K562 (cell line): ENCODE results near the gene EDEM1. TPM values are rescaled to one million over a fixed set of nuclear protein-coding genes. Genes with fewer than 3 reads are reported as not detected.

Source experiments
- ATAC-seq: fragments of 200-7000 bp; cut with Tn5 transposase; 3 replicates; pipeline ENCODE4 v1.9.1; 2020; ENCODE audit warnings: moderate library complexity
- Bru-seq: library from RNA; stranded (reverse); fragments of 400-500 nt; gene quantifications from one replicate; lab custom pipeline; 2021; lab: Mats Ljungman, UMichigan
- BruChase-seq, 2 experiments: library from RNA; stranded (reverse); fragments of 400-500 nt; gene quantifications; one replicate each; lab custom pipeline; 2021; lab: Mats Ljungman, UMichigan
- BruUV-seq: library from RNA; stranded (reverse); fragments of 400-500 nt; replicated peaks from 2 replicates; lab custom pipeline; 2021; lab: Mats Ljungman, UMichigan
- CTCF ChIA-PET: fragments of 300-600 bp; formaldehyde crosslinking; extraction: SDS; loops from one replicate; lab custom pipeline; 2021; ENCODE audit warnings: low intra/inter-chr PET ratio; lab: Yijun Ruan, JAX
- POLR2A ChIA-PET: fragments of 300-600, 350-650 bp; sonication (Branson Sonifier 250); formaldehyde crosslinking; extraction: SDS; loops from one replicate; lab custom pipeline; 2021; ENCODE audit warnings: antibody characterized with exemption, inconsistent platforms; lab: Yijun Ruan, JAX
- DNase-seq, 4 experiments: peaks; one replicate each; pipeline versions ENCODE4 v3.0.0 to v3.0.0-alpha.2; 2011 to 2018; ENCODE audit warnings: low spot score in 3 of 4, mixed read lengths in 3 of 4; ENCODE audit errors: extremely low read depth in 1 of 4
- FAIRE-seq: peaks from 2 replicates; lab custom pipeline; 2011; peaks lifted over from hg19 to GRCh38; lab: Jason Lieb, UNC
- H2AFZ ChIP-seq: 2 replicates; pipeline ENCODE4 v1.6.0; 2011; ENCODE audit warnings: low read depth, low read length, control low read depth, inconsistent platforms
- H3K27ac ChIP-seq: fragments of 200-600 bp; 3 replicates; pipeline ENCODE4 v1.8.0; 2011; ENCODE audit warnings: low read depth, mild to moderate bottlenecking, control low read depth, inconsistent platforms, low read length, moderate library complexity, mixed read lengths; ENCODE audit errors: extremely low read depth
- H3K27me3 ChIP-seq, 2 experiments: fragments of 300-600 bp in 1 of 2; 2 replicates in 1 of 2; 3 replicates in 1 of 2; pipeline versions ENCODE4 v1.6.0 to v1.8.0; 2011; ENCODE audit warnings: inconsistent platforms in 2 of 2, low read length in 2 of 2, mild to moderate bottlenecking in 1 of 2, mixed read lengths in 1 of 2, moderate library complexity in 1 of 2; ENCODE audit not compliant: control insufficient read depth in 2 of 2, insufficient read depth in 2 of 2
- H3K36me3 ChIP-seq: fragments of 300-600 bp; 3 replicates; pipeline ENCODE4 v1.8.0; 2011; ENCODE audit warnings: mild to moderate bottlenecking, low read length, inconsistent platforms; ENCODE audit not compliant: control insufficient read depth, insufficient read depth
- H3K4me1 ChIP-seq, 2 experiments: fragments of 200-600 bp in 1 of 2; replicated peaks in 1 of 2; 2 replicates in 1 of 2; 3 replicates in 1 of 2; pipeline versions ENCODE4 v1.5.1 to v1.8.0; 2011; ENCODE audit warnings: inconsistent platforms in 2 of 2, low read length in 2 of 2, mild to moderate bottlenecking in 1 of 2, mixed read lengths in 1 of 2, moderate library complexity in 1 of 2; ENCODE audit not compliant: control insufficient read depth in 2 of 2, insufficient read depth in 2 of 2
- H3K4me2 ChIP-seq: 2 replicates; pipeline ENCODE4 v1.6.1; 2011; ENCODE audit warnings: low read length, control low read depth, inconsistent platforms, mixed read lengths; ENCODE audit not compliant: insufficient read depth
- H3K4me3 ChIP-seq: fragments of 200-600 bp; sonication (generic), shearing (Covaris generic); 2 replicates; pipeline ENCODE4 v1.5.1; 2016; ENCODE audit warnings: control low read depth, inconsistent platforms
- H3K79me2 ChIP-seq: fragments of 200-600 bp; 3 replicates; pipeline ENCODE4 v1.8.0; 2011; ENCODE audit warnings: low read length, inconsistent platforms; ENCODE audit not compliant: control insufficient read depth, insufficient read depth
- H3K9ac ChIP-seq, 2 experiments: 2 replicates each; pipeline versions ENCODE4 v1.6.0 to v1.6.1; 2011; ENCODE audit warnings: low read depth in 2 of 2, low read length in 2 of 2, control low read depth in 1 of 2, inconsistent platforms in 1 of 2, mild to moderate bottlenecking in 1 of 2, mixed read lengths in 1 of 2; ENCODE audit not compliant: insufficient read depth in 1 of 2
- H3K9me1 ChIP-seq: one replicate; pipeline ENCODE4 v1.6.0; 2011; ENCODE audit warnings: inconsistent platforms, mild to moderate bottlenecking, low read length, moderate library complexity; ENCODE audit not compliant: control insufficient read depth, insufficient read depth
- H3K9me3 ChIP-seq: replicated peaks from 2 replicates; pipeline ENCODE4 v1.5.1; 2011; ENCODE audit warnings: low read depth, low read length, inconsistent platforms; ENCODE audit not compliant: control insufficient read depth, insufficient read depth
- H4K20me1 ChIP-seq: replicated peaks from 2 replicates; pipeline ENCODE4 v1.6.1; 2011; ENCODE audit warnings: low read length, inconsistent platforms, mixed read lengths; ENCODE audit not compliant: control insufficient read depth, insufficient read depth
- CHD2 ChIP-seq: IDR thresholded peaks from 2 replicates; pipeline ENCODE4 v1.6.1; 2011; ENCODE audit warnings: low read depth, low read length
- FOS ChIP-seq: IDR thresholded peaks from 3 replicates; pipeline ENCODE4 v1.6.1; 2011; ENCODE audit not compliant: insufficient read length; ENCODE audit errors: extremely low read depth
- IRF1 ChIP-seq: sonication (generic); formaldehyde crosslinking; IDR thresholded peaks from 2 replicates; pipeline ENCODE4 v1.8.0; 2022; ENCODE audit warnings: missing genetic modification reagents, mild to moderate bottlenecking, borderline replicate concordance
- KDM1A ChIP-seq, 2 experiments: fragments of 450-650 bp; IDR thresholded peaks; 2 replicates each; pipeline ENCODE4 v1.6.1; 2016; ENCODE audit warnings: mild to moderate bottlenecking in 2 of 2
- MTA3 ChIP-seq: fragments of 450-650 bp; formaldehyde crosslinking; IDR thresholded peaks from 2 replicates; pipeline ENCODE4 v1.6.1; 2017; ENCODE audit warnings: mild to moderate bottlenecking, borderline replicate concordance
- NFXL1 ChIP-seq: fragments of 450-650 bp; formaldehyde crosslinking; IDR thresholded peaks from 2 replicates; pipeline ENCODE4 v1.4.0; 2021; ENCODE audit warnings: mild to moderate bottlenecking
- NR2C1 ChIP-seq, 2 experiments: fragments of 450-650 bp; IDR thresholded peaks; 2 replicates each; pipeline ENCODE4 v1.6.1; 2017; ENCODE audit warnings: mild to moderate bottlenecking in 2 of 2, antibody characterized with exemption in 1 of 2, inconsistent platforms in 1 of 2, missing compliant biosample characterization in 1 of 2, missing genetic modification characterization in 1 of 2
- PCBP2 ChIP-seq: fragments of 200-400 bp; formaldehyde crosslinking; IDR thresholded peaks from 2 replicates; pipeline ENCODE4 v1.6.1; 2018; ENCODE audit warnings: low read length, low read depth, mild to moderate bottlenecking, moderate library complexity; ENCODE audit not compliant: poor library complexity, severe bottlenecking
- RHOXF2B ChIP-seq: fragments of 250-450 bp; sonication (Bioruptor Pico); conservative IDR thresholded peaks from 2 replicates; pipeline ENCODE4 v1.5.1; 2021
- SAP30 ChIP-seq: fragments of 200-600 bp; sonication (generic); IDR thresholded peaks from 2 replicates; pipeline ENCODE4 v1.6.1; 2012; ENCODE audit warnings: borderline replicate concordance, low read depth, mild to moderate bottlenecking, moderate library complexity, low read length, control low read depth, inconsistent platforms; ENCODE audit not compliant: insufficient read depth, poor library complexity, severe bottlenecking
- SNIP1 ChIP-seq: fragments of 450-650 bp; IDR thresholded peaks from 2 replicates; pipeline ENCODE4 v1.7.1; 2017; ENCODE audit warnings: low read depth, mild to moderate bottlenecking
- SREBF1 ChIP-seq: fragments of 150-350 bp; IDR thresholded peaks from 2 replicates; pipeline ENCODE4 v1.6.1; 2014; ENCODE audit warnings: antibody characterized with exemption, low read depth, low read length, borderline replicate concordance
- TCF7 ChIP-seq: sonication (generic); IDR thresholded peaks from 2 replicates; pipeline ENCODE4 v1.6.1; 2016; ENCODE audit warnings: antibody characterized with exemption, borderline replicate concordance
- ZNF583 ChIP-seq: fragments of 250-450 bp; sonication (Bioruptor Pico); IDR thresholded peaks from 2 replicates; pipeline ENCODE4 v1.4.0; 2020
- WGBS: fragments of 100-300 bp; shearing (Covaris generic); methylation state at CpG from one replicate; pipeline ENCODE4 v1.1.6; 2016; ENCODE audit warnings: low coverage, mixed read lengths; ENCODE audit not compliant: insufficient coverage; ENCODE audit errors: missing lambda C conversion rate; 5-methylcytosine and 5-hydroxymethylcytosine counted together
- in situ Hi-C: fragments of 300-500 bp; cut with MboI; formaldehyde crosslinking; loops from 4 replicates; pipeline ENCODE4 v1.15.0; 2018; ENCODE audit warnings: inconsistent platforms, mixed read lengths
- intact Hi-C: fragments of 100-400 bp; cut with micrococcal nuclease; formaldehyde crosslinking; loops from 2 replicates; pipeline ENCODE4 v1.14.2; 2022
- long read RNA-seq, 3 experiments: library from polyadenylated mRNA in 2 of 3; library from RNA in 1 of 3; unstranded in 2 of 3; stranded (forward) in 1 of 3; transcript quantifications; one replicate each; pipeline ENCODE4 v2.0.0, GENCODE V29; 2019 to 2022
- polyA minus RNA-seq, 3 experiments: library from RNA; depleted of rRNA, polyadenylated mRNA; stranded (reverse); fragments of >200 nt; gene quantifications; 2 replicates each; pipeline ENCODE4 v1.2.3, GENCODE V29; 2011
- polyA plus RNA-seq, 8 experiments: library from polyadenylated mRNA; depleted of rRNA in 4 of 8; stranded (reverse) in 5 of 8; unstranded in 3 of 8; fragments of >200 nt; fragmentation: Nextera tagmentation in 2 of 8; fragmentation: Illumina TruSeq in 1 of 8; extraction: Ambion mirVana in 2 of 8; extraction: Trizol in 1 of 8; gene quantifications; 2 replicates each; pipeline versions ENCODE4 v1.2.1 to v1.2.3, GENCODE V29; 2011 to 2014; ENCODE audit warnings: inconsistent platforms in 1 of 8, missing spikeins in 1 of 8
- total RNA-seq, 7 experiments: library from RNA; depleted of rRNA in 6 of 7; stranded (reverse); fragments of >200 nt in 6 of 7; fragmentation: Illumina TruSeq in 2 of 7; extraction: Trizol in 2 of 7; gene quantifications; 2 replicates each; pipeline versions ENCODE4 v1.2.1 to v1.2.3, GENCODE V29; 2011 to 2021; ENCODE audit warnings: low replicate concordance in 1 of 7

Gene EDEM1
- 59.6 and 88.6 TPM in 2 replicates for total RNA-seq (2011; cell fraction: chromatin; rRNA removed; ENCODE audit: low replicate concordance)
- total RNA-seq (2011; cell fraction: nucleolus; rRNA removed) = 36.5 and 42.8 TPM in 2 replicates
- total RNA-seq (2011; cell fraction: nucleoplasm; rRNA removed) = 58.9 and 67.9 TPM in 2 replicates
- 9.3 and 17.9 TPM in 2 replicates for total RNA-seq (2014; rRNA removed)
- total RNA-seq (2014; rRNA removed; fragmentation: Illumina TruSeq; extraction: Trizol) = 16.7 and 17.4 TPM in 2 replicates
- 11.5 and 14.3 TPM in 2 replicates for total RNA-seq (2015; rRNA removed; fragmentation: Illumina TruSeq; extraction: Trizol)
- total RNA-seq (2021) = 24.6 and 32.9 TPM in 2 replicates
- polyA plus RNA-seq (2011; rRNA removed) = 36.7 and 37.6 TPM in 2 replicates
- 18.1 and 21.2 TPM in 2 replicates for polyA plus RNA-seq (2011; cell fraction: cytosol; rRNA removed)
- 32.0 and 53.9 TPM in 2 replicates for polyA plus RNA-seq (2011; cell fraction: nucleus; rRNA removed)
- 9.6 and 20.6 TPM in 2 replicates for polyA plus RNA-seq (2012)
- 12.8 and 13.9 TPM in 2 replicates for polyA plus RNA-seq (2014; fragmentation: Illumina TruSeq; extraction: Trizol)
- 1 to 10 TPM; 6.2 to 8.8 TPM for polyA plus RNA-seq (2014; fragmentation: Nextera tagmentation; extraction: Ambion mirVana)
- polyA plus RNA-seq (2014; rRNA removed) = 15.2 and 20.7 TPM in 2 replicates
- 42.0 and 44.5 TPM in 2 replicates for polyA minus RNA-seq (2011; rRNA and poly(A)+ RNA removed)
- 21.0 and 33.3 TPM in 2 replicates for polyA minus RNA-seq (2011; cell fraction: cytosol; rRNA and poly(A)+ RNA removed)
- polyA minus RNA-seq (2011; cell fraction: nucleus; rRNA and poly(A)+ RNA removed) = 24.0 and 38.5 TPM in 2 replicates
- Bru-seq, nascent RNA = percentile 89 among the genes with signal in this experiment
- percentile 96 among the genes with signal in this experiment for BruChase-seq, experiment 1, labeled RNA remaining after a 2-hour chase
- percentile 96 among the genes with signal in this experiment for BruChase-seq, experiment 2, labeled RNA remaining after a 6-hour chase
- long read RNA-seq, experiment 1, full-length matches to known transcripts = 31 of 65 reads
- long read RNA-seq, experiment 1, partial matches to known transcripts = 6 of 65 reads
- long read RNA-seq, experiment 1, other reads (novel, unspliced or antisense) = 28 of 65 reads
- long read RNA-seq, experiment 2, full-length matches to known transcripts = 2 of 12 reads
- long read RNA-seq, experiment 2, partial matches to known transcripts = 2 of 12 reads
- long read RNA-seq, experiment 2, other reads (novel, unspliced or antisense) = 8 of 12 reads
- long read RNA-seq, experiment 3, partial matches to known transcripts = 0 of 7 reads
- long read RNA-seq, experiment 3, other reads (novel, unspliced or antisense) = 7 of 7 reads

GRCh38 chr3:5187156-5187919, at the start of gene EDEM1:
Gene EDEM1 (plus strand): TSS chr3:5187707. CDS start chr3:5187806, 99 bp downstream.
- Histone ChIP-seq H3K27me3 (no peaks in the 10 kb centered on the region), H3K79me2 (peaks cover 56% of the 10 kb centered on the region), H3K9ac (peak within 1 kb of the TSS; percentile 97 to 99), H4K20me1 (peaks cover 14% of the 10 kb centered on the region), H3K4me2 (peak within 1 kb of the TSS; percentile 97), H3K27ac (peak within 1 kb of the TSS; percentile 97), H3K4me1 (peaks cover 21 to 48% of the 10 kb centered on the region in 2 experiments), H3K36me3 (peaks cover 9% of the 10 kb centered on the region; the same call in 2 of the 3 replicates), H3K9me1 (peaks cover 4% of the 10 kb centered on the region), H2AFZ (peak within 1 kb of the TSS; percentile 89), H3K9me3 (no peaks in the 10 kb centered on the region), H3K4me3 (peak within 1 kb of the TSS; percentile 87)
- WGBS = 1% methylated on average over 63 of the region's 78 CpGs
- intact Hi-C loops (loop anchor here (2.0 to 5.0 kb wide), 5 partner anchors 65 to 475 kb away; partner anchors contain the start of genes ARL8B and BHLHE40), in situ Hi-C loops (no loop called here)
- no TSS peak for BruUV-seq
- FAIRE-seq = peak; percentile 78
- peak; percentile 93 for ATAC-seq
- CTCF ChIA-PET = interaction anchor here (0.7 kb wide), 1 partner anchor 208 kb away, joined by 4 read pairs; no protein-coding TSS in a partner anchor
- POLR2A ChIA-PET = interaction anchor here (0.6 to 4.3 kb wide), 9 partner anchors 9 to 214 kb away, joined by 3 to 33 read pairs (median 4); partner anchors contain the start of gene BHLHE40
- peak; percentile 96 to 99 (median 99) for DNase-seq
- TF ChIP-seq MTA3 (peak; percentile 45; the same call in 1 of the 2 replicates), CHD2 (no peak), PCBP2 (no peak), RHOXF2B (no peak), SAP30 (no peak), NR2C1 (IDR thresholded peaks at IDR 0.05) (no peak), NR2C1 (tag; IDR thresholded peaks at IDR 0.05) (peak; percentile 74), ZNF583 (CRISPR knock-in tag) (no peak), NFXL1 (CRISPR knock-in tag) (no peak), IRF1 (no peak), TCF7 (no peak), SNIP1 (no peak), SREBF1 (0 out of 2 replicates have a peak, but pooled peaks have one; percentile 14), KDM1A (IDR thresholded peaks at IDR 0.05) (no peak), FOS (no peak)
